Lower leg skin (tissue), 4 donors: ENCODE results near the gene CACNA1B. TPM values are rescaled to one million over a fixed set of nuclear protein-coding genes. Genes with fewer than 3 reads are reported as not detected.

Experiments used
- DNase-seq, 2 donors: peaks; one replicate each; pipeline ENCODE4 v3.0.0-alpha.2; 2019; ENCODE audit warnings: low spot score in 2 of 2
- H3K4me3 ChIP-seq: fragments of 200-600 bp; sonication (generic); 2 replicates; pipeline ENCODE4 v1.5.1; 2017; ENCODE audit warnings: mild to moderate bottlenecking, low read depth; ENCODE audit not compliant: poor library complexity, severe bottlenecking
- CTCF ChIP-seq, 3 donors: fragments of 450-650 bp; IDR thresholded peaks; one replicate each; pipeline ENCODE4 v1.5.1; 2016; ENCODE audit warnings: antibody characterized with exemption in 3 of 3, mild to moderate bottlenecking in 3 of 3, moderate library complexity in 2 of 3
- POLR2A ChIP-seq, 2 donors: fragments of 450-650 bp; IDR thresholded peaks; one replicate each; pipeline ENCODE4 v1.6.1; 2016 to 2017; ENCODE audit warnings: antibody characterized with exemption in 2 of 2, mild to moderate bottlenecking in 1 of 2, moderate library complexity in 1 of 2
- WGBS, 2 donors: methylation state at CpG; one replicate each; pipeline ENCODE4 v1.1.5; 2018; 5-methylcytosine and 5-hydroxymethylcytosine counted together
- intact Hi-C: fragments of 100-400 bp; cut with DNase I; formaldehyde crosslinking; loops from one replicate; pipeline ENCODE4 v1.15.0; 2023; ENCODE audit warnings: low total_unique reads
- total RNA-seq, 4 donors: library from RNA; depleted of rRNA; stranded (reverse); fragments of >200 nt; gene quantifications; one replicate each; pipeline ENCODE4 v1.1.0, GENCODE V29; 2016

CACNA1B gene
- total RNA-seq, 4 donors from 2014 or later = not detected

- no peak overlapping the region for H3K4me3 ChIP-seq
- WGBS, 2 donors = 4 to 6% methylated on average over 28 to 49 of the region's 84 CpGs
- TF ChIP-seq CTCF (IDR thresholded peaks at IDR 0.05) (no peak), POLR2A (IDR thresholded peaks at IDR 0.05) (no peak)
- DNase-seq = peak in 1 of 2 donors; percentile 52
- intact Hi-C loops = no loop called here
Observed at GRCh38 chr9:138023394-138024124, 146.0 kb downstream of the CACNA1B start.

GRCh38 chr9:138024131-138024530 lies 146.5 kb downstream of the CACNA1B start:
- TF ChIP-seq POLR2A (IDR thresholded peaks at IDR 0.05) (no peak), CTCF (IDR thresholded peaks at IDR 0.05) (no peak)
- intact Hi-C loops = no loop called here
- peak in 1 of 2 donors; percentile 56 for DNase-seq
- WGBS, 2 donors = 88 to 97% methylated on average over 9 of the region's 9 CpGs
- H3K4me3 ChIP-seq = no peak overlapping the region

GRCh38 chr9:138024831-138025291 lies 147.3 kb downstream of the CACNA1B start:
- TF ChIP-seq POLR2A (IDR thresholded peaks at IDR 0.05) (no peak), CTCF (IDR thresholded peaks at IDR 0.05) (no peak)
- H3K4me3 ChIP-seq = no peak overlapping the region
- DNase-seq = peak in 1 of 2 donors; percentile 71
- intact Hi-C loops = no loop called here
- 86 to 93% methylated on average over 11 of the region's 11 CpGs for WGBS, 2 donors

GRCh38 chr9:138025417-138025816 lies 147.8 kb downstream of the CACNA1B start:
- intact Hi-C loops = no loop called here
- WGBS, 2 donors = 89 to 90% methylated on average over 4 of the region's 4 CpGs
- TF ChIP-seq POLR2A (IDR thresholded peaks at IDR 0.05) = no peak
- TF ChIP-seq CTCF (IDR thresholded peaks at IDR 0.05) = no peak
- H3K4me3 ChIP-seq = no peak overlapping the region
- DNase-seq = no peak

- no peak for DNase-seq
- no peak overlapping the region for H3K4me3 ChIP-seq
- intact Hi-C loops = no loop called here
- TF ChIP-seq CTCF (IDR thresholded peaks at IDR 0.05) (no peak), POLR2A (IDR thresholded peaks at IDR 0.05) (no peak)
- 73 to 87% methylated on average over 7 of the region's 7 CpGs for WGBS, 2 donors
Observed at GRCh38 chr9:138025908-138026307, 148.3 kb downstream of the CACNA1B start.

- intact Hi-C loops = no loop called here
- DNase-seq = no peak
- no peak overlapping the region for H3K4me3 ChIP-seq
- 92 to 94% methylated on average over 1 of the region's 1 CpG for WGBS, 2 donors
- TF ChIP-seq CTCF (IDR thresholded peaks at IDR 0.05) (no peak), POLR2A (IDR thresholded peaks at IDR 0.05) (no peak)
Observed at GRCh38 chr9:138028596-138028995, 151.0 kb downstream of the CACNA1B start.
